Hematopoietic multipotent progenitor cell treated with erythropoietin and hydrocortisone succinate and interleukin-3 and kit ligand, for 8 days (in vitro differentiated cells): ENCODE data around the gene GPR107.
"Not testable (repeated sequence)": the region's sequence is repeated elsewhere in the genome, so short reads cannot be mapped to it uniquely, and the experiment has no call there.

Source experiments
- DNase-seq: peaks from one replicate; pipeline ENCODE4 v3.0.0-alpha.2; 2015

Gene GPR107

DNA sequence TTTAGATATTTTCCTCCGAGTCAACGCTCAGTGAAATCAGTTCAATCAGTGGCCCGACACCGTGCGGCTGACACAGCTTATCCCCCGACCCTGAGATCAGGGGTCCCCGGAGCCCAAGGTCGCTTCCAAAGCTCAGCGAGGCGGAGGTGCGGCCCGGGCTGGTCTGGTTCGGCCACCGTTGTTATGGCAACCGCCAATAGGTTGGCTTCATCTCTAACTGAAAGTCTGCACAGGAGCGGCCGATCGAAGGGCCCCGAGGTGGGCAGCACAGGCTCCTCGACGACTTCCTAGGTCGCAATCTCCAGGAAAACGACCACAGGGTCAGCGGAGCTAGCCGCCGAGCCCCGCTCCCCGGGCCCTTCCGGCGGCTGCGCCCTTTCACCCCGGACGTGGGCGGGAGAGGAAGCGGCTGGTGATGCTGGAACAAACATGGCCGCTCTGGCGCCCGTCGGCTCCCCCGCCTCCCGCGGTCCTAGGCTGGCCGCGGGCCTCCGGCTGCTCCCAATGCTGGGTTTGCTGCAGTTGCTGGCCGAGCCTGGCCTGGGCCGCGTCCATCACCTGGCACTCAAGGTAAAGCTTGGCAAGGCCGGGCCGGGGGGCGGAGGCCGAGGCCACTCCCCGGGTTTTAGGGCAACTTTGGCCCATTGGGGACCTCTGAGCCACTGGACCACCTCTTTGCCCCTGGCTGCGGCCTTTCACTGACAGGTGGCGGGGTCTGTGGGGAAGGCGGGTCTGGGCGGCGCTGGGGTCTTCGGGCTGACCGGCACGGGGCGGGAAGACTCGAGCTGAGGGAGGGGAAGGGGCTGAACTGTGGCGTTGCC is at the start of gene GPR107:
GPR107 (plus strand) TSS at position 403 of the 821 bp plus-strand sequence; CDS start at position 430, 27 bp downstream.
- peak; percentile 69 for DNase-seq

DNA sequence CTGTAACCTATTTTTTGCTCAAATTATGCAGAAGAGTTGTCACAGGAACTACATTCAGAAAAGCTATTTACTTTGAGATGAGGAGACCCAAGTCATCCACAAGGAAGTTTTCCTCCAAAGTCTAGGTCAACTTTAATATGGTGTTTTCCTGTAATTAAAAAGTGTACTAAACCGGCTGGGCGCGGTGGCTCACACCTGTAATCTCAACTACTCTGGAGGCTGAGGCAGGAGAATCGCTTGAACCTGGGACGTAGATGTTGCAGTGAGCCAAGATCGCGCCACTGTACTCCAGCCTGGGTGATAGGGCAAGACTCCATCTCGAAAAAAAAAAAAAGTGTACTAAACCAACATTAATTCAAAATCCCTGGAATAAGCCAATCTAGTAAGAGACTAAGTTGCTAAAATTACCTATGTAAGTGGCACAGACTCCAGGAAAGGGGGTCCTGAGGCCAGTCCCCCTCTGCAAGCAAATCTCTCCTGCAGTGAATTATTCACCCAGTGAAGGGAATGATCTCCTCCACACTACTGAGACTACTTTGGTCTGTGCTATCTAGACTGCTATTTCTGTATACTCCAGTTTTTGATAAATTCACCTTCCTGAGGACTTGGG is 49.7 kb upstream of the GPR107 start:
- DNase-seq: no peak

DNA sequence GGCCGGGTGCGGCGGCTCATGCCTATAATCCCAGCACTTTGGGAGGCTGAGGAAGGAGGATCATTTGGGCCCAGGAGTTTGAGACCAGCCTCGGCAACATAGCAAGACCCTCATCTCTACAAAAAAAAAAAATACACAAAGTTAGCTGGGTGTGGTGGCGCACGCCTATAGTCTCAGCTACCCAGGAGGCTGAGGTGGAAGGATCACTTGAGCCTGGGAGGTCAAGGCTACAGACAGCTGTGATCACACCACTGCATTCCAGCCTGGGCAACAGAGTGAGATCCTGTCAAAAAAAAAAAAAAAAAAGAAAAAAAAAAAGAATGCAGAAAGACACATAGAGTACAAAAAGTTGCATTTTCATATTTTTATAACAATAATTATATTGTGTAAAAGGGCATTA is 46.8 kb upstream of the GPR107 start:
- DNase-seq: not testable (repeated sequence)

GRCh38 chr9:130008538-130008937 is 45.2 kb upstream of the GPR107 start:
- DNase-seq: no peak

DNA sequence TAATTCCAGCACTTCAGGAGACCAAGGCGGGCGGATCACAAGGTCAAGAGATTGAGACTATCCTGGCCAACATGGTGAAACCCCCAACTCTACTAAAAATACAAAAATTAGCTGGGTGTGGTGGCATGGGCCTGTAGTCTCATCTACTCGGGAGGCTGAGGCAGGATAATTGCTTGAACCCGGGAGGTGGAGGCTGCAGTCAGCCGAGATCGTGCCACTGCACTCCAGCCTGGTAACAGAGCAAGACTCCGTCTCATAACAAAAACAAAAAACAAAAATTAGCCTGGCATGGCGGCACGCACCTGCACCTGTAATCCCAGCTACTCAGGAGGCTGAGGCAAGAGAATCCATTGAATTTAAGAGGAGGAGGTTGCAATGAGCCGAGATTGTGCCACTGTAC is 44.2 kb upstream of the GPR107 start:
- not testable (repeated sequence) for DNase-seq

DNA sequence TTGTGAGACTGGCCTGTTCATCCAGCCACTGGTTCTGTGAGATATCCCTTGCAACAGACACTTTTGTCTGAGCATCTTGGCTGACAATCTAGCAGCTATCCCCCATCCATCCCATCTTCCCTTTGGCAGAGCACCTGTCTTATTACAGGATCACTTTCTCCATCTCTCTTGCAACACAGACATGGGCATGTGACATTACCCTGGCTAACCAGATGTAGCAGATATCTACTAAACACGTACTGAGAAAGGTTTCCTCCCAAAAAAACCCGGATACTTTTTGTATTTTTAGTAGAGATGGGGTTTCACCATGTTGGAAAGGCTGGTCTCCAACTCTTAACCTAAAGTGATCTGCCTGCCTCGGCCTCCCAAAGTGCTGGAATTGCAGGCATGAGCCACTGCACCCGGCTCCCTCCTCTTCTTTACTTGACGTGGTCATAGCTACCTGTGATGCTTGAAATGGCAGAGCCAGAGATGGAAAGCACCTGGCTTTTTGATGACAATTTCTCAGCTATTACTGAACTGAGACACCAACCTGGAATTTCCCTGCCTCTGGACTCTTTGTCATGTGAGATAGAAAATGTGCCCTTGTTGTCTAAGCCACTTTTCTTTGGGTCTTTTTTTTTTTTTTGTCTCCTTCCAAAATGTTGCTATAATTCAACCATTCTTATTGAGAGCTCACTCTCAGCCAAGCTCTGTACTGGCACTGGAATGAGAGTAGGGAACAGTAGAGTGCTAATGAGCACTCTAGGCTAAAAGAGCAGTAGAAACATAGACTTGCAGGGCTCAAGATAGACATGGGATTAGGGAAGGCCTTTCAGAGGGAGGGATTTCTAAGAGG is 43.3 kb upstream of the GPR107 start:
- no peak for DNase-seq

- no peak for DNase-seq
Measured at GRCh38 chr9:130013326-130013725, 40.4 kb upstream of the GPR107 start.

GRCh38 chr9:130015353-130016019 is 38.2 kb upstream of the GPR107 start:
- no peak for DNase-seq

GRCh38 chr9:130017076-130017475 is 36.6 kb upstream of the GPR107 start:
- DNase-seq: no peak

DNA sequence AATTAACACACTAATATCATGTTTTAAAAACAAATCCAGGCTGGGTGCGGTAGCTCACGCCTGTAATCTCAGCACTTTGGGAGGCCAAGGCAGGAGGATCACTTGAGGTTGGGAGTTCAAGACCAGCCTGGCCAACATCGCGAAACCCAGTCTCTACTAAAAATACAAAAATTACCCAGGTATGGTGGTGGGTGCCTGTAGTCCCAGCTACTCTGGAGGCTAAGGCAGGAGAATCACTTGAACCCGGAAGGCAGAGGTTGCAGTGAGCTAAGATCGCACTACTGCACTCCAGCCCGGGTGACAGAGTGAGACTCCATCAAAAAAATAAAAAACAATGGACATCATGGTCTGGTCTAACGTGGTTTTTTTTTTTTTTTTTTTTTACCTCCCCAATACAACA is 36.2 kb upstream of the GPR107 start:
- DNase-seq: not testable (repeated sequence)

GRCh38 chr9:130018265-130018664 is 35.4 kb upstream of the GPR107 start:
- DNase-seq: no peak

GRCh38 chr9:130020618-130021017 is 33.1 kb upstream of the GPR107 start:
- no peak for DNase-seq

DNA sequence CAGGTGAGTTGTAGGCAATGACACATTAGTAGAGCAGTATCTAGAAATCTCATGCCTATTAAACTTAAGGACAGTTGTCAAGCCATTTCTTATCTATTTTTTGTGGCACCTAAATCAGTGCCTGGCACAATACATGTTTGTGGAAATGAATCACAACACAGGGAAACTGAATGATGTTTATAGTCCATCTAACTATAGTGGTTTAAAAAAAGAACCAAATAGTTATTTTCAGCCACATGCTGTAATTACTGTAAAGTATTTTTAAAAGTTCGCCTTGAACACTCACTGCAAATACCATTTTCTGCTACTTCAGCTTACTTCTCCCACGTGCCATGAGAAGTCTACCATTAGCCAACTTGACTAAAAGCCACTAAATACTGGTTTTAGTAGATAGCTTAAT is 32.6 kb upstream of the GPR107 start:
- no peak for DNase-seq

- not testable (repeated sequence) for DNase-seq
Measured at GRCh38 chr9:130021842-130022241, 31.9 kb upstream of the GPR107 start.

DNA sequence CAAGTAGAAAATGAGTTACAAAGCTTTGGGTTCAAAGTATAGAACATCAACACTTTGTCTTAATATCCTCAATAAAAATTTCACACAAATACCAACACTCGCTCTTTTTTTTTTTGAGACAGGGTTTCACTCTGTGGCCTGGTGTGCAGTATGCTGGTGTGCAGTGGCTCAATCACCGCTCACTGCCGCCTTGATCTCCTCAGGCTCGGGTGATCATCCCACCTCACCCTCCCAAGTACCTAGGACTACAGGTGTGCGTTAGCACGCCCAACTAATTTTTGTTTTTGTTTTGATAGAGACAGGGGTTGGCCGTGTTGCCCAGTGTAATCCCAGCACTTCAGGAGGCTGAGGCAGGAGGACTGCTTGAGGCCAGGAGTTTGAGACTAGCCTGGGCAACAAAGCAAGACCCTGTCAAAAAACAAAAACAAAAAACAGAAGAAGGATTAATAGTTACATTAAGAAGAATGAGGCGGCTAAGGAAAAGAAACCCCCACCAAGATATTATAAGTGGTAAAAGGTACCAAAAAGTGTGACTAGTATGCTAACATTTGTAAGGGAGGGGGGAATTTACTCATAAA is 31.1 kb upstream of the GPR107 start:
- DNase-seq: no peak

DNA sequence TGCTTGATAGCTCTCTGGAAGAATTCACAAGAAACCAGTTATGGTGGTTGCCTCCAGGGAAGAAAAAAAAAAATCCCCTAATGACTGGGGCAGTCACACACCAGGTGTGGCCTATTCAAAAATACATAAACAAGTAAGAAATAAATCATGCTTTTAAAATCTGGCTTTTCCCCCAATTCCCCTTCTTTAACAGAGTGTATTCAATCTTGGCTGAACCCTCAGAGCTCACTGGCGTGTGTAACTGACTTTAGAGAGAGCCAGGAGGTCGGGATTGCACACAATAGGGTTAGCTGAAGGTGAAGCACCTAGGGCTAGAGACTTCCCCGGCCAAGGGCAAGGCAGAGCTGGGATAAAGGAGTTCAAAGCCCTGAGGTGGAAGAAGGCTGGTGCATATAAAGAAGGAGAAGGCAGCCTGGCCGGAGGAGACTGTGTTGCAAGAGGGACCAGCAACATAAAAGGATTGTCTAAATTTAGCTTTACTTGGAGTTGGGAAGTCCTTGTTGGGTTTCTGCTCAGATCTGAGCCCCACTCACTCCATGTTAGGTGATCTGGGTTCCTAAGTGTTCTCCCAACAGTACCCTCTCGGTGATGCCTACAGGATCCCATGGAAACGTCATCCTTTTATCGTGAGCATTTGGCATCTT is 30.4 kb upstream of the GPR107 start:
- no peak for DNase-seq

DNA sequence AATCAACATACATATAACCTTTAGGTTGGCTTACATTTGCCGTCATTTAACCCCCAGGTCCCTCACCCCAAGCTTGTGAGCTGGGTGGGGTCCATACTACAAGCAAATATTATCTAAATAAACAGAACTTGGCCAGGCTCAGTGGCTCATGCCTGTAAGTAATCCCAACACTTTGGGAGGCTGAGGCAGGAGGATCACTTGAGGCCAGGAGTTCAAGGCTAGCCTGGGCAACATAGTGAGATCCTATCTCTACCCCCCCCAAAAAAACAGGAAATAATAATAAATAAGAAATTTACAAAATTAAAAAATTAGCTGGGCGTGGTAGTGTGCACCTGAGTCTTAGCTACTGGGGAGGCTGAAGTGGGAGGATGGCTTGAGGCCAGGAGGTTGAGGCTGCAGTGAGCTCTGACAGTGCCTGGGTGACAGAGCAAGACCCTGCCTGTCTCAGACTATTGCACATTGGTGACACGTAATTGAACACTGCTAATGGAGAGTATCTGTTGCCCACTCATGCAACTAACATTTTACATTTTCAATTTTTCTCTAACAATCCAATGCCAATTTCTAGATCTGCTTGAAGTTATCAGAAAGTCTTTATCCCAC is 29.6 kb upstream of the GPR107 start:
- DNase-seq: no peak

GRCh38 chr9:130024597-130024994 is 29.1 kb upstream of the GPR107 start:
- no peak for DNase-seq

GRCh38 chr9:130026583-130027340 is 26.9 kb upstream of the GPR107 start:
- DNase-seq: no peak

GRCh38 chr9:130027533-130028365 is 26.0 kb upstream of the GPR107 start:
- no peak for DNase-seq
